PFSK-1 (cell line): ENCODE results near the gene TLL1.

Experiments
- FOXP2 ChIP-seq: optimal IDR thresholded peaks from 2 replicates; pipeline ENCODE3; 2011; ENCODE audit warnings: borderline replicate concordance, control low read depth, inconsistent platforms; ENCODE audit not compliant: insufficient read depth; ENCODE audit errors: extremely low read length, extremely low read depth
- POLR2AphosphoS5 ChIP-seq: IDR thresholded peaks from 2 replicates; pipeline ENCODE4 v1.6.1; 2012; ENCODE audit warnings: low read depth, mild to moderate bottlenecking, control low read depth, low read length, moderate library complexity
- REST ChIP-seq, 2 experiments: IDR thresholded peaks; 2 replicates each; pipeline versions ENCODE4 v1.6.1 to v1.8.0; 2011 to 2012; ENCODE audit warnings: low read depth in 2 of 2, low read length in 2 of 2, control low read depth in 1 of 2, inconsistent platforms in 1 of 2, mild to moderate bottlenecking in 1 of 2, moderate library complexity in 1 of 2; ENCODE audit not compliant: insufficient read depth in 1 of 2
- SIN3A ChIP-seq: IDR thresholded peaks from 2 replicates; pipeline ENCODE4 v1.6.1; 2012; ENCODE audit warnings: mild to moderate bottlenecking, low read length, moderate library complexity, borderline replicate concordance; ENCODE audit not compliant: insufficient read depth
- TAF1 ChIP-seq: IDR thresholded peaks from 2 replicates; pipeline ENCODE4 v1.6.1; 2012; ENCODE audit warnings: low read length, control low read depth, borderline replicate concordance; ENCODE audit not compliant: insufficient read depth

TLL1 gene

DNA sequence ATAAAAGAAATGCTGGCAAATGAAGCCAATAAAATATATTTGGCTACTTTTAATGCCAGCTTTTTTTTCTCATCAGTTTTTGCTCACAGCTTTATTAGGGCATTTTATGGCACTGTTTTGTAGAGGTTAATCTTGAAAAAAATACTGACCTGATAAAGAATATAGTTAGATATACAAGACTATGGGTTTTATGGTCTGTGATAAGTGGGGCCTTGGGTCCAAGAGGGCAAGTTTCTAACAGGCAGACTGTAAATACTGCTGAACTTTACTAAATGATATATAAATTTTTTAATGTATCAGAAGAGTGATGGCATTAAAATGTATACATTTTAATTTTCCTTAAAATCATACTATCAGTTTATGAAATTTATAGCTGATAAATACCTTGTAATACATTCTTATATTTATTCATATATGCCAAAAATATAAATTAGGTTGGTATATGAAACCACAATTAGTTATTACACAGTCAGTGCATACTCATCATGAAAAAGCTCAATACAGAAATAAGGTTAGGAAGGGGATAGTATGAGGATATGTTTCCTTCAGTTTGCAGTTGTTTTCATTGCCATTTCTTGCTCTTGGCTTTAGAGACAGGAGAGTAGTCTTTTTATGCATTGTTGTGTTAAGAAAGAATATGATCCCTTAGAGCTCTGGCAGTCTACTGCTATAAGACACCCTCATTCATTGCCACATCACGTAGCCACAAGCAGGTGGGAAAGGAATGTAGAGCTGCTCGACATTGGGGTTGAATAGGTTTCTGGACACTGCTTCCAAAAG lies 146.6 kb downstream of the TLL1 start:
- TF ChIP-seq REST (IDR thresholded peaks at IDR 0.05; ENCODE audit: insufficient read depth in 1 of 2, low read depth in 2 of 2, low read length in 2 of 2) (no peak), TAF1 (no peak), POLR2AphosphoS5 (no peak), SIN3A (no peak)

- TF ChIP-seq SIN3A (no peak), TAF1 (no peak), POLR2AphosphoS5 (no peak), FOXP2 (no peak), REST (IDR thresholded peaks at IDR 0.05; ENCODE audit: insufficient read depth in 1 of 2, low read depth in 2 of 2, low read length in 2 of 2) (no peak)
Measured at GRCh38 chr4:166021617-166022016, 148.6 kb downstream of the TLL1 start.

DNA sequence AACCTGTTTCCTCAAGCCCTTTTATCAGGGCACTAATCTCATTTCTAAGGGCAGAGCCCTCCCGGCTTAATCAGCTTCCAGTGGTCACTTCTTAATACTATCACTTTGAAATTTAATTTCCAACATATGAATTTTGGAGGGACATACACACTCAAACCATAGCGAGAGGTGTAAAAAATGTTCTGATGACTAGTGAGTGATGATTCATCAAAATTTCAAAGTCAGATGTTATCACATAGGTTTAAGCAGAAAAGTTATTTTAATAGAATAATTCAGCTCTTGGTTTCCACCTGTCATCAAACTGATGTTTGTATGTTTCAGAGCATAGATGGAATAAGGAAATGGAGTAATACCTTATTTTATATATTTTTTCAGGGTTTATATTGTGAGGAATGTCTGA lies 161.9 kb downstream of the TLL1 start:
- no peak for TF ChIP-seq FOXP2
- no peak for TF ChIP-seq TAF1
- TF ChIP-seq POLR2AphosphoS5 = no peak
- no peak for TF ChIP-seq SIN3A
- no peak for TF ChIP-seq REST (IDR thresholded peaks at IDR 0.05; ENCODE audit: insufficient read depth in 1 of 2, low read depth in 2 of 2, low read length in 2 of 2)

DNA sequence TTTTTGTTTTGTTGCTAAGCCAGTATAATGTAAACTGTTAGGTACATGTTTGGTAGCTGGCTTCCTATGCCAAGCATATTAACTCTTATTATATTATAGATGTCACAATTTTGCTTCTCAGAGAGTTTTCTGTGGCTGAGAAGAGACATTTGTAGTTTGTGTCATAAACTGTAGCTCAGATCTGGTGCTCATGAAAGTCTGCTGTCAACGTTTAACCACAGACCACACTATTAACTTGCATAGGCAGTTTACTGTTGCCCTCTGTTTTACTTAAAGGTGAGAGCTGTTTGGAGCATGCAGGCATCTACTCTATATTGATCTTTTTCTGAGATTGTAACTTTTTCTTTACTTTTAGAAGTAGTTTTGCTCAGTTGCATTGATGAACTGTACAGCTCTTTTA lies 166.8 kb downstream of the TLL1 start:
- TF ChIP-seq REST (IDR thresholded peaks at IDR 0.05; ENCODE audit: insufficient read depth in 1 of 2, low read depth in 2 of 2, low read length in 2 of 2) = no peak
- TF ChIP-seq TAF1 = no peak
- no peak for TF ChIP-seq SIN3A
- TF ChIP-seq POLR2AphosphoS5 = no peak
- TF ChIP-seq FOXP2 = no peak
